DND-41 (cell line): ENCODE data around the gene PDE6A.

Experiments
- CTCF ChIP-seq: IDR thresholded peaks from 2 replicates; pipeline ENCODE4 v1.5.1; 2012; ENCODE audit warnings: borderline replicate concordance, low read length, moderate library complexity, mild to moderate bottlenecking; ENCODE audit not compliant: poor library complexity, severe bottlenecking; ENCODE audit errors: extremely low read depth
- EZH2 ChIP-seq: IDR thresholded peaks from 3 replicates; pipeline ENCODE4 v1.6.1; 2012; ENCODE audit warnings: borderline replicate concordance, low read depth, mild to moderate bottlenecking, moderate library complexity, low read length, inconsistent platforms; ENCODE audit not compliant: severe bottlenecking

GRCh38 chr5:149863830-149864229, 80.8 kb downstream of the PDE6A start:
- no peak for TF ChIP-seq CTCF
- TF ChIP-seq EZH2: no peak
